Liver (tissue), 3 donors: ENCODE data around the gene GRB14.

Source experiments
- CTCF ChIP-seq: fragments of 150-350 bp; IDR thresholded peaks from 2 replicates; pipeline ENCODE4 v1.5.1; 2017; ENCODE audit warnings: improper control_type of control experiment, low read depth, low read length; ENCODE audit not compliant: missing input control
- GABPA ChIP-seq, 2 donors: IDR thresholded peaks in 1 of 2; conservative IDR thresholded peaks in 1 of 2; 2 replicates each; pipeline ENCODE4 v1.6.1; 2016; ENCODE audit warnings: antibody characterized with exemption in 2 of 2, mild to moderate bottlenecking in 1 of 2, moderate library complexity in 1 of 2
- JUND ChIP-seq, 2 donors: IDR thresholded peaks; 2 replicates each; pipeline ENCODE4 v1.6.1; 2016; ENCODE audit warnings: antibody characterized with exemption in 2 of 2
- NR2F2 ChIP-seq: IDR thresholded peaks from 2 replicates; pipeline ENCODE4 v1.6.1; 2016; ENCODE audit warnings: antibody characterized with exemption
- donor health status: healthy.
- donor health status: healthy.

GRCh38 chr2:164597983-164598382 lies 23.3 kb downstream of the GRB14 start:
- no peak for TF ChIP-seq CTCF
- no peak for TF ChIP-seq GABPA (IDR thresholded peaks at IDR 0.05 in 1 of 2, conservative IDR thresholded peaks at IDR 0.05 in 1 of 2)
- TF ChIP-seq JUND (IDR thresholded peaks at IDR 0.05), result no peak
- TF ChIP-seq NR2F2, result no peak
